NB4 (cell line): ENCODE measurements around the gene BNIP3.

ENCODE experiments used
- POLR2A ChIP-seq: IDR thresholded peaks from 2 replicates; pipeline ENCODE4 v1.6.1; 2011; ENCODE audit warnings: mild to moderate bottlenecking; ENCODE audit not compliant: insufficient read length; ENCODE audit errors: extremely low read depth
- TF ChIP-seq, protein P1 (sequence below): IDR thresholded peaks from one replicate; pipeline ENCODE4 v1.5.1; 2012; ENCODE audit warnings: low read depth, low read length

GRCh38 chr10:131948501-131948900, 33.2 kb downstream of the BNIP3 start:
- no peak for TF ChIP-seq POLR2A
- TF ChIP-seq, protein P1, sequence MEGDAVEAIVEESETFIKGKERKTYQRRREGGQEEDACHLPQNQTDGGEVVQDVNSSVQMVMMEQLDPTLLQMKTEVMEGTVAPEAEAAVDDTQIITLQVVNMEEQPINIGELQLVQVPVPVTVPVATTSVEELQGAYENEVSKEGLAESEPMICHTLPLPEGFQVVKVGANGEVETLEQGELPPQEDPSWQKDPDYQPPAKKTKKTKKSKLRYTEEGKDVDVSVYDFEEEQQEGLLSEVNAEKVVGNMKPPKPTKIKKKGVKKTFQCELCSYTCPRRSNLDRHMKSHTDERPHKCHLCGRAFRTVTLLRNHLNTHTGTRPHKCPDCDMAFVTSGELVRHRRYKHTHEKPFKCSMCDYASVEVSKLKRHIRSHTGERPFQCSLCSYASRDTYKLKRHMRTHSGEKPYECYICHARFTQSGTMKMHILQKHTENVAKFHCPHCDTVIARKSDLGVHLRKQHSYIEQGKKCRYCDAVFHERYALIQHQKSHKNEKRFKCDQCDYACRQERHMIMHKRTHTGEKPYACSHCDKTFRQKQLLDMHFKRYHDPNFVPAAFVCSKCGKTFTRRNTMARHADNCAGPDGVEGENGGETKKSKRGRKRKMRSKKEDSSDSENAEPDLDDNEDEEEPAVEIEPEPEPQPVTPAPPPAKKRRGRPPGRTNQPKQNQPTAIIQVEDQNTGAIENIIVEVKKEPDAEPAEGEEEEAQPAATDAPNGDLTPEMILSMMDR, result no peak
